AG09319 (cell line): ENCODE measurements around the gene LTK.

Experiments
- DNase-seq: peaks from one replicate; pipeline ENCODE4 v3.0.0-alpha.2; 2010; ENCODE audit warnings: low read depth; ENCODE audit errors: extremely low read depth
- TF ChIP-seq, protein P1 (sequence below): IDR thresholded peaks from 2 replicates; pipeline ENCODE4 v1.5.1; 2011; ENCODE audit warnings: low read depth, mild to moderate bottlenecking, inconsistent platforms, low read length, moderate library complexity

Gene LTK

DNA sequence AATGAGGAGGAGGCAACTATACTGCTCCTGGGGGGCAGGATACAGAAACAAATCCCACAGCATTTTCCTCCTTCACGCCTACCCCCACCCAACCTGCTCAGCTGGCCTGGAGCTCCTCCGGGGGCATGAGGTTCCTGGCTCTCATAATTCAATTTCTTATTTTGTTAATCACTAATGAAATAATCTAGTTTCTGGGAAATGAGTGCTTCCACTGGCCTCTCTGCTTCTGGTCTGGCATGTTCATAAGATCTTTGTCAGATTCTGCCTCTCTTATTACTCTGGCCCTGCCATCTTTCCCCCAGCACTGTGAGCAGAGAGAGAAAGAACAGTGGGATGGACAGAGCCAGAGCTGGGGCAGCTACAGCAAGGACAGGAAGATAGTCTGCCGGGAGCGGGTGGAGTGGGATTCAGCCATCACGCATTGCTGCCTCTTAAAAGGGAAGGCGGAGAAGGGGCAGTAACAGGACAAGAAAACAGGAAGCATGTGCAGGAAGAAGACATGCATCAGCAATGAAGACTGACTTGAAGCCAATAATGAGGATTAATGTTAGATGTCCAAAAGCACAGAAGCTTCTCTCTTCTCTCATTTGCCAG is 16.8 kb upstream of the LTK start:
- TF ChIP-seq, protein P1, sequence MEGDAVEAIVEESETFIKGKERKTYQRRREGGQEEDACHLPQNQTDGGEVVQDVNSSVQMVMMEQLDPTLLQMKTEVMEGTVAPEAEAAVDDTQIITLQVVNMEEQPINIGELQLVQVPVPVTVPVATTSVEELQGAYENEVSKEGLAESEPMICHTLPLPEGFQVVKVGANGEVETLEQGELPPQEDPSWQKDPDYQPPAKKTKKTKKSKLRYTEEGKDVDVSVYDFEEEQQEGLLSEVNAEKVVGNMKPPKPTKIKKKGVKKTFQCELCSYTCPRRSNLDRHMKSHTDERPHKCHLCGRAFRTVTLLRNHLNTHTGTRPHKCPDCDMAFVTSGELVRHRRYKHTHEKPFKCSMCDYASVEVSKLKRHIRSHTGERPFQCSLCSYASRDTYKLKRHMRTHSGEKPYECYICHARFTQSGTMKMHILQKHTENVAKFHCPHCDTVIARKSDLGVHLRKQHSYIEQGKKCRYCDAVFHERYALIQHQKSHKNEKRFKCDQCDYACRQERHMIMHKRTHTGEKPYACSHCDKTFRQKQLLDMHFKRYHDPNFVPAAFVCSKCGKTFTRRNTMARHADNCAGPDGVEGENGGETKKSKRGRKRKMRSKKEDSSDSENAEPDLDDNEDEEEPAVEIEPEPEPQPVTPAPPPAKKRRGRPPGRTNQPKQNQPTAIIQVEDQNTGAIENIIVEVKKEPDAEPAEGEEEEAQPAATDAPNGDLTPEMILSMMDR, result no peak
- DNase-seq, result no peak

DNA sequence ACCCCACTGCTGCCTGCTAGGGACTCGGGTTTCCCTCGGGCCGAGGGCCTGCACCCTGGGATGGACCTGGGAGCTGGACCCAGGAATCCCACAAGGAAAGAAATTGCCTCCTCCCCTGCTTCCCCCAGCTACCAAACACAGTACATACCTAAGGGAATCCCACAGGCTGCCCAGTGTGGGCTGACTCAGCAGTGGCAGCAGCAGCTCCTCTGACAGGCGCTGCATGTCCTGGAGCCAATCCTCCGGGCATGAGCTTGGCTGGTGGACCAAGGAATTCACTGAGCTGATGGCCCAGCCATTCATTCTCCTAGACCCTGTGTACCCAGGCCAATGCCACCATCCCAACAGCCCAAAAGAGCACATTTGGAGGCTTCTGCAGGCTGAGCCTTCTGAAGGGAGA is 9.5 kb upstream of the LTK start:
- TF ChIP-seq, protein P1, result no peak
- no peak for DNase-seq

DNA sequence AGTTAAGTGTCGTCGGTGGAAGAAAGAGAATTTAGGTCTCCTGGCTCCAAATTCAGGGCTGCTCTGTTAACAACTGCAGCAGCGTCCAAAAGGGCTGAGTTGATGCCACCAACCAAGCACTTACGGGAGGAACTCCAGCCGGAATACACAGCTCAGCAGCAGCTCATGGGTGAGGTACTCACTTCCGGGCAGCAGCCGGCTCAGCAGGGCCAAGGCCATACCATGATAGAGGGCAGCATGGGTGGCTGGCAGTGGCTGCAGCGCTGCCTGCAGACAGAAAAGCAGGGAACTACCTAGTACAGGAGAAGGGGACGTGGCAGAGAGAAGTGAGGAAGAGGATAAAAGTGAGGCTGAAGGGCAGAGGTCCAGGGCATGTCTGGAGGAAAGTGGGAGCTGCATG is 8.0 kb upstream of the LTK start:
- no peak for DNase-seq
- TF ChIP-seq, protein P1, result no peak

DNA sequence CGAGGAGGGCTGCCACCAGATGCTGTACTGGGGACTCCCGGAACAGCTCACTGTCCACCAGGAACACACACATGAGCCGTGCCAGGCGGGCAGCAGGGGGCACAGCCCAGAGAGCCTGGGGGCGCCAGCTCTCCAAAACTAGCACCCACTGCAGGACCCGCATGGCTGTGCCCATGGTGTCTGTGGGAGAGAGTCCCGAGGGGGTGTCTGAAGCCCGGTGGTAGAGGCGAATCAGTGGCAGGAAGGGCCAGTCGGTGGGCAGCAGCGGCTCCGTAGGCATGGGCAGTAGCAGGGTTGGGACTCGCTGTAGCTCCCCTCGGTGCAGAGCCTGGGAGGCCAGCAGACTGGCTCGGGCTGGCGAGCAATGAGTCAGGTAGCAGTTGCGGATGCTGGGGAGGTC is 7.0 kb upstream of the LTK start:
- TF ChIP-seq, protein P1, result no peak
- no peak for DNase-seq

DNA sequence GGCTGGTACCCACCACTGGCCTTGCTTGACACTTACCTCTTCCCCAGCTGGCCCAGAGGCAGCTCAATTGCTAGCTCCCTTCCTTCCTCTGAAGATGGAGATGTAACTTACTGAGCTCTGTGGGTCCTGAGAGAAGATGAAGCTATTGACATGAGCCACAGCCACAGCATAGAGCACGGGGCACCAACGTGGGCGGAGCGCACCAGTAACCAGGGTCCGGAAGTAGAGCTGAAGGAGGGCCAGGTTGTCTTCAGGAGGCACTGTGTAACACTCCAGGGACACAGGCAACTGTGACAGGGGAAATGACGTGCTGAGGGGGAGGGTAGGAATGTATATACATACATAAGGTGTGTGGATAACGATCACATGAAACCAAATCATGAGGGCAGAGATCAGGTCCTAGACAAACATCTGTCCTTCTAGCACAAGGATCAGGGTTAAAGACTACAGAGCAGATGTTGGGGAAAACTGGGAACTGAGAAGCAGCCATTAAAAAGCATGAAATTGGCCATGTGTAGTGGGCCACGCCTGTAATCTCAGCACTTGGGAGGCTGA is 4.3 kb upstream of the LTK start:
- TF ChIP-seq, protein P1, result no peak
- no peak for DNase-seq

DNA sequence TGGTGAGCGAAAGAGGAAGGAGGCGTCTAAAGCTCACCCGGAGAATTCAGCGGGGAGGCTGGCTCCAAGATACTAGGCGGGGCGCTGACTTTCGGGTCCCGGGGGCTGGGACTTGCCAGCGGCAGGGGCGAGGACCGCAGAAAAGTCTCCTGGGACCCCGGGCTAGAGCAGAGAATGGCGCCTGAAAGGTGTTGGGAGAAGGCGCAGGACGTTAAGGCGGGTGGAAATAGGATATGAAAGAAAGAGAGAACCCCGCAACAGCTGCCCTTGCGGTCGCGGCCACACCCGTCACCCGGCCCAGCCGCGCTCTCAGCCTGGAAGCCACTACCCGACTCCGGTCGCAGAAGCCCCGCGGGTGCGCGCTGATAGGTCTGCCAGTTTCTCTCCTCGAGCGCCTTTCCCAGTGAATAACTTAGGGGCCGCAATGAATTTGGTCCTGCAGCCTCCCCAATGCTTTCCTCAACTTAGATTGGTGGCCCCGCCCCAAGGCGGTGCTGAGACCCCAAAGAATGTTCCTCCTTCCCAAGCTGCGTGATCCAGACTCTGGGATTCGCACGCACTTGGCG is 604 bp downstream of the LTK start:
- no peak for DNase-seq
- TF ChIP-seq, protein P1, result no peak

DNA sequence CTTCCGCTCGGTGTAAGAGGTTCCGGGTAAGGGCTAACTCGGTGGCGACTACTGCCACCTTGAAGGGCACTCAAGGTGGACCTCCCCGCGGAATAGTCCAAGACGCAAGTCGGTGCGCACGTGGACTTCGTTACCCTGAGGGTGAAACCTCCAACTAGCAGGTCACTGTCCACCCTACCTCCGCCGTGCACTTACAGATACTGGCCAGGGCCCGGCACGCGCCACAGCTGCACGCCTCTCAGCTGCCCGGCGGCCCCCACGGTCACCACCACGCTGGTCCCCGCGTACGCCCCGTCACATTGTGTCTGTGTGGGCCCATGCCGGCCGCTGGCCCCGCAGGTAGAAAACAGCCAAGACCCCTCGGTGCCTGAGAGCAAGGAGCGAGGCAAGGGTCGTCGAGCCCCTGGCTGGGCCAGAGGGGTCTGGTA is 1.1 kb downstream of the LTK start:
- TF ChIP-seq, protein P1, result no peak
- no peak for DNase-seq
